ENCODE results near the gene ATP8A1.

- TF ChIP-seq CTCF (IDR thresholded peaks at IDR 0.05) (no peak), POLR2A (IDR thresholded peaks at IDR 0.05) (no peak)
Measured at GRCh38 chr4:42673082-42673425, 16.1 kb upstream of the ATP8A1 start.
